Stimulated activated CD8-positive, alpha-beta memory T cell treated with anti-CD3 and anti-CD28 coated beads, Interleukin-12 subunit alpha, Interleukin-12 subunit beta, amount 100 ng/mL, for 24 hours (primary cell): ENCODE measurements around the gene KAZN.

Experiments
- DNase-seq: peaks from one replicate; pipeline ENCODE4 v3.0.0-alpha.2; 2020; ENCODE audit errors: extremely low read depth

The KAZN gene

GRCh38 chr1:15062479-15063099, 464.1 kb downstream of the KAZN start:
- no peak for DNase-seq

GRCh38 chr1:15063346-15063745, 464.9 kb downstream of the KAZN start:
- no peak for DNase-seq

GRCh38 chr1:15063783-15064182, 465.3 kb downstream of the KAZN start:
- no peak for DNase-seq

GRCh38 chr1:15064217-15064929, 465.9 kb downstream of the KAZN start:
- DNase-seq = no peak

- no peak for DNase-seq
These were observed 466.8 kb downstream of the KAZN start for GRCh38 chr1:15065291-15065690.

- no peak for DNase-seq
These were observed 467.3 kb downstream of the KAZN start for GRCh38 chr1:15065736-15066135.

GRCh38 chr1:15066191-15066590, 467.7 kb downstream of the KAZN start:
- no peak for DNase-seq

GRCh38 chr1:15067148-15067547, 468.7 kb downstream of the KAZN start:
- DNase-seq = no peak

- DNase-seq = no peak
These were observed 469.7 kb downstream of the KAZN start for GRCh38 chr1:15068152-15068551.

GRCh38 chr1:15068997-15069396, 470.5 kb downstream of the KAZN start:
- no peak for DNase-seq

GRCh38 chr1:15070145-15070748, 471.8 kb downstream of the KAZN start:
- DNase-seq = no peak

- DNase-seq = no peak
These were observed 473.5 kb downstream of the KAZN start for GRCh38 chr1:15071936-15072335.

GRCh38 chr1:15073799-15074308, 475.4 kb downstream of the KAZN start:
- DNase-seq = no peak

- DNase-seq = no peak
These were observed 476.7 kb downstream of the KAZN start for GRCh38 chr1:15075175-15075574.

- no peak for DNase-seq
These were observed 477.3 kb downstream of the KAZN start for GRCh38 chr1:15075817-15076216.

GRCh38 chr1:15076807-15077206, 478.3 kb downstream of the KAZN start:
- DNase-seq = no peak

GRCh38 chr1:15077384-15077783, 478.9 kb downstream of the KAZN start:
- DNase-seq = no peak

- no peak for DNase-seq
These were observed 482.0 kb downstream of the KAZN start for GRCh38 chr1:15080328-15081007.

- no peak for DNase-seq
These were observed 482.6 kb downstream of the KAZN start for GRCh38 chr1:15081102-15081501.

GRCh38 chr1:15083578-15083977, 485.1 kb downstream of the KAZN start:
- no peak for DNase-seq

GRCh38 chr1:15088281-15088971, 489.9 kb downstream of the KAZN start:
- DNase-seq = no peak
